Omental fat pad (tissue), 4 donors: ENCODE results near the gene C3orf70. TPM values are rescaled to one million over a fixed set of nuclear protein-coding genes. Genes with fewer than 3 reads are reported as not detected.
A peak's percentile ranks its signal among the peaks of the same experiment; 100 is the strongest.

ENCODE experiments used
- ATAC-seq: fragments of 150-250 bp; one replicate; pipeline ENCODE4 v1.9.1; 2016; ENCODE audit warnings: mild to moderate bottlenecking, moderate library complexity; ENCODE audit not compliant: low FRiP score
- DNase-seq: peaks from one replicate; pipeline ENCODE4 v3.0.0-alpha.2; 2019; ENCODE audit warnings: low spot score
- CTCF ChIP-seq, 3 donors: fragments of 450-650 bp; IDR thresholded peaks; one replicate each; pipeline ENCODE4 v1.5.1; 2016 to 2017; ENCODE audit warnings: antibody characterized with exemption in 3 of 3, mild to moderate bottlenecking in 3 of 3, moderate library complexity in 2 of 3
- total RNA-seq, 4 donors: library from RNA; depleted of rRNA; stranded (reverse); fragments of >200 nt; gene quantifications; one replicate each; pipeline ENCODE4 v1.1.0, GENCODE V29; 2016

The C3orf70 gene
- total RNA-seq, 4 donors from 2014 or later: 2.8 to 4.9 (median 3.5) TPM

GRCh38 chr3:185161761-185162160, 8.9 kb upstream of the C3orf70 start:
- no peak for DNase-seq
- TF ChIP-seq CTCF (IDR thresholded peaks at IDR 0.05): no peak

GRCh38 chr3:185157347-185157746, 4.5 kb upstream of the C3orf70 start:
- no peak for ATAC-seq
- no peak for TF ChIP-seq CTCF (IDR thresholded peaks at IDR 0.05)

More at GRCh38 chr3:185161761-185162160, 8.9 kb upstream of the C3orf70 start:
- ATAC-seq: no peak

GRCh38 chr3:185155678-185156077, 2.8 kb upstream of the C3orf70 start:
- no peak for TF ChIP-seq CTCF (IDR thresholded peaks at IDR 0.05)
- no peak for ATAC-seq

More at GRCh38 chr3:185157347-185157746, 4.5 kb upstream of the C3orf70 start:
- DNase-seq: no peak

GRCh38 chr3:185153861-185154629, 1.2 kb upstream of the C3orf70 start:
- ATAC-seq (no peak), DNase-seq (no peak)
- TF ChIP-seq CTCF (IDR thresholded peaks at IDR 0.05): no peak

More at GRCh38 chr3:185155678-185156077, 2.8 kb upstream of the C3orf70 start:
- DNase-seq: no peak

GRCh38 chr3:185153171-185153771, 411 bp upstream of the C3orf70 start:
- DNase-seq: no peak
- no peak for TF ChIP-seq CTCF (IDR thresholded peaks at IDR 0.05)
- peak; percentile 66 for ATAC-seq

GRCh38 chr3:185151964-185152409, 873 bp downstream of the C3orf70 start:
- ATAC-seq (no peak), DNase-seq (no peak)
- no peak for TF ChIP-seq CTCF (IDR thresholded peaks at IDR 0.05)
